Measurements from ENCODE around the gene ELMO1.

GRCh38 chr7:37494926-37495325 is 46.3 kb upstream of the ELMO1 start:
- TF ChIP-seq CTCF (IDR thresholded peaks at IDR 0.05) (no peak), POLR2A (IDR thresholded peaks at IDR 0.05) (no peak)

Data from heart left ventricle (tissue), 13 donors.